ENCODE data around the gene SLC22A17. TPM values are rescaled to one million over a fixed set of nuclear protein-coding genes. Genes with fewer than 3 reads are reported as not detected.

SLC22A17 gene
- total and polyA plus RNA-seq, 2 of the 4 experiments (the other 2 are of a cell fraction) = 6.6 to 36.0 TPM

GRCh38 chr14:23335623-23336022, 17.1 kb downstream of the SLC22A17 start:
- Histone ChIP-seq H2BK5ac (ENCODE audit: low read depth, low read length, poor library complexity, severe bottlenecking) (no peak overlapping the region), H2AK5ac (ENCODE audit: low read depth, low read length) (no peak overlapping the region), H3K27ac (ENCODE audit: insufficient read depth, low read length) (no peak overlapping the region), H2BK15ac (ENCODE audit: low read depth, low read length) (no peak overlapping the region), H3K9ac (ENCODE audit: low read depth, low read length) (no peak overlapping the region), H3K36me3 (ENCODE audit: control insufficient read depth, insufficient read depth, low read length) (no peaks in the 10 kb centered on the region), H4K5ac (ENCODE audit: low read depth, low read length) (no peak overlapping the region), H4K8ac (ENCODE audit: low read depth in 2 of 2, low read length in 2 of 2) (no peak overlapping the region), H3K18ac (ENCODE audit: low read depth, low read length) (no peak overlapping the region), H3K9me1 (ENCODE audit: insufficient read depth, low read length) (no peaks in the 10 kb centered on the region), H4K91ac (ENCODE audit: insufficient read depth, low read depth, low read length) (no peak overlapping the region), H3K4me1 (ENCODE audit: control insufficient read depth, insufficient read depth, low read length) (no peaks in the 10 kb centered on the region), H3K4ac (ENCODE audit: low read depth, low read length) (no peak overlapping the region), H3K27me3 (ENCODE audit: control insufficient read depth, insufficient read depth, low read length) (no peaks in the 10 kb centered on the region; the same call in none of the 2 replicates), H3K23ac (ENCODE audit: low read depth, low read length) (no peak overlapping the region), H3K14ac (replicated peaks; ENCODE audit: low read depth, low read length) (no peak overlapping the region), H3K4me2 (ENCODE audit: low read depth, low read length) (no peak overlapping the region), H3K4me3 (ENCODE audit: insufficient read depth, low read depth, low read length) (no peak overlapping the region), H3K9me3 (ENCODE audit: control insufficient read depth, insufficient read depth, low read length) (peaks cover 1% of the 10 kb centered on the region; the same call in 1 of the 2 replicates), H3K79me1 (ENCODE audit: low read depth in 1 of 2, low read length in 2 of 2) (no peaks in the 10 kb centered on the region), H2BK120ac (ENCODE audit: low read depth, low read length) (no peak overlapping the region), H2AK9ac (replicated peaks; ENCODE audit: low read depth, low read length, poor library complexity) (no peak overlapping the region), H4K20me1 (ENCODE audit: insufficient read depth, low read length) (no peaks in the 10 kb centered on the region), H2AFZ (replicated peaks; ENCODE audit: low read length, poor library complexity) (no peak overlapping the region), H2BK20ac (ENCODE audit: low read depth, low read length) (no peak overlapping the region), H3K56ac (ENCODE audit: extremely low read depth, insufficient read depth, low read length) (no peak overlapping the region)
- ATAC-seq (ENCODE audit: low read depth) (no peak), DNase-seq (no peak)
- no peak for TF ChIP-seq FOS (IDR thresholded peaks at IDR 0.05; ENCODE audit: low read depth, low read length)
- no peak for TF ChIP-seq RCOR1 (IDR thresholded peaks at IDR 0.05; ENCODE audit: insufficient replicate concordance, low read length)
- no peak for TF ChIP-seq POLR2A (IDR thresholded peaks at IDR 0.05; ENCODE audit: low read depth, low read length)
- TF ChIP-seq MAFK (IDR thresholded peaks at IDR 0.05; ENCODE audit: low read depth, low read length) = no peak
- TF ChIP-seq MAZ (IDR thresholded peaks at IDR 0.05; ENCODE audit: borderline replicate concordance, low read depth, low read length) = no peak
- dilution Hi-C loops (cut with HindIII; ENCODE audit: low sequenced_read_pairs, unreplicated experiment) = no loop called here
- CTCF ChIA-PET = no interaction called here
- intact Hi-C loops (cut with micrococcal nuclease) = no loop called here
- in situ Hi-C loops (cut with MboI; ENCODE audit: low sequenced_read_pairs) = no loop called here
- WGBS, 2 experiments (ENCODE audit: extremely low coverage in 2 of 2, insufficient read length in 1 of 2) = no CpG with 5 or more reads among the region's 5 CpGs
- POLR2A ChIA-PET (ENCODE audit: unreplicated experiment) = no interaction called here
- BruUV-seq (replicated peaks) = no TSS peak
